Fibroblast of villous mesenchyme (primary cell): ENCODE data around the gene PLEKHA1. TPM values are rescaled to one million over a fixed set of nuclear protein-coding genes. Genes with fewer than 3 reads are reported as not detected.

Experiments
- DNase-seq: peaks from one replicate; pipeline ENCODE4 v3.0.0-alpha.2; 2010; ENCODE audit warnings: low read depth
- H3K4me3 ChIP-seq: 2 replicates; pipeline ENCODE4 v1.5.1; 2011; ENCODE audit warnings: low read depth, mild to moderate bottlenecking, low read length
- CTCF ChIP-seq: IDR thresholded peaks from 2 replicates; pipeline ENCODE4 v1.5.1; 2012; ENCODE audit warnings: low read depth, mild to moderate bottlenecking, low read length; ENCODE audit not compliant: insufficient read depth
- total RNA-seq: library from RNA; depleted of rRNA; stranded (reverse); fragments of >200 nt; gene quantifications from 2 replicates; pipeline ENCODE4 v1.2.3, GENCODE V29; 2012

Gene PLEKHA1
- total RNA-seq, 1 donor: 15.5 TPM

- DNase-seq: no peak
- no peak for TF ChIP-seq CTCF
- H3K4me3 ChIP-seq: no peak overlapping the region
Observed at GRCh38 chr10:122445904-122446303, 71.4 kb downstream of the PLEKHA1 start.

- no peak for DNase-seq
- no peak for TF ChIP-seq CTCF
- H3K4me3 ChIP-seq: no peak overlapping the region
Observed at GRCh38 chr10:122446668-122447423, 72.3 kb downstream of the PLEKHA1 start.

- H3K4me3 ChIP-seq: no peak overlapping the region
- no peak for TF ChIP-seq CTCF
- DNase-seq: no peak
Observed at GRCh38 chr10:122448600-122448999, 74.1 kb downstream of the PLEKHA1 start.

GRCh38 chr10:122449153-122449552 is 74.6 kb downstream of the PLEKHA1 start:
- no peak for DNase-seq
- H3K4me3 ChIP-seq: no peak overlapping the region
- no peak for TF ChIP-seq CTCF

- H3K4me3 ChIP-seq: no peak overlapping the region
- DNase-seq: no peak
- TF ChIP-seq CTCF: no peak
Observed at GRCh38 chr10:122450353-122450990, 76.0 kb downstream of the PLEKHA1 start.

GRCh38 chr10:122454071-122454470 is 79.6 kb downstream of the PLEKHA1 start:
- no peak overlapping the region for H3K4me3 ChIP-seq
- TF ChIP-seq CTCF: no peak
- DNase-seq: no peak
